ENCODE data around the gene TLE1. TPM values are rescaled to one million over a fixed set of nuclear protein-coding genes. Genes with fewer than 3 reads are reported as not detected.
A peak's percentile ranks its signal among the peaks of the same experiment; 100 is the strongest.

The TLE1 gene
- total and polyA plus RNA-seq, 8 donors: 23.7 to 136 (median 58.7) TPM

DNA sequence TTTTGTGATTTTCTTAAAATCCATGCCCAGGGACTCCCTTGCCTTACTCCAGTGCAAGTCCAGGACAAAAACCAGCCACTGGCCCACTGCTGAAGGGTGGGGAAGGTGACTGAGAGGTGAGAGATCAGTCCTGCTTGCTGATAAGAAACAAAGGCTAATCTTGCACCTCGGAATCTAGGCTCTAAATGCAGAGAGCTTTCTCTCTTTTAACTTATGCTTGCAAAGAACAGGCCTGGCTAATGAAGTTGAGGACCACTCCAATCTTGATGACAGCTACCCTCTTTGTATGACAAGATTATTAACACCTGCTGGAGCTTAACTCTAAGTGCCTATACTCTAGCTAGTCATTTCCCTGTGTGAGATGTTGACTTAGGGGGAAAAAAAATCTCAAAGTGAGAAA, 8.8 kb downstream of the TLE1 start:
- WGBS, 5 donors: 26 to 73% (median 38%) methylated on average over 1 of the region's 1 CpG
- intact Hi-C loops (cut with DNase I; ENCODE audit: low total_unique reads): no loop called here
- H3K27ac ChIP-seq: peak overlapping the region in 1 of 5 donors; percentile 12
- H3K9me3 ChIP-seq: no peaks in the 10 kb centered on the region
- H3K4me3 ChIP-seq: no peak overlapping the region
- no peak for DNase-seq
- no peaks in the 10 kb centered on the region for H3K27me3 ChIP-seq
- peaks cover 37 to 87% (median 58%) of the 10 kb centered on the region in 4 donors for H3K4me1 ChIP-seq
- TF ChIP-seq POLR2AphosphoS5 (IDR thresholded peaks at IDR 0.05) (no peak), EP300 (IDR thresholded peaks at IDR 0.05) (no peak), POLR2A (IDR thresholded peaks at IDR 0.05) (no peak)
- TF ChIP-seq, protein P1, sequence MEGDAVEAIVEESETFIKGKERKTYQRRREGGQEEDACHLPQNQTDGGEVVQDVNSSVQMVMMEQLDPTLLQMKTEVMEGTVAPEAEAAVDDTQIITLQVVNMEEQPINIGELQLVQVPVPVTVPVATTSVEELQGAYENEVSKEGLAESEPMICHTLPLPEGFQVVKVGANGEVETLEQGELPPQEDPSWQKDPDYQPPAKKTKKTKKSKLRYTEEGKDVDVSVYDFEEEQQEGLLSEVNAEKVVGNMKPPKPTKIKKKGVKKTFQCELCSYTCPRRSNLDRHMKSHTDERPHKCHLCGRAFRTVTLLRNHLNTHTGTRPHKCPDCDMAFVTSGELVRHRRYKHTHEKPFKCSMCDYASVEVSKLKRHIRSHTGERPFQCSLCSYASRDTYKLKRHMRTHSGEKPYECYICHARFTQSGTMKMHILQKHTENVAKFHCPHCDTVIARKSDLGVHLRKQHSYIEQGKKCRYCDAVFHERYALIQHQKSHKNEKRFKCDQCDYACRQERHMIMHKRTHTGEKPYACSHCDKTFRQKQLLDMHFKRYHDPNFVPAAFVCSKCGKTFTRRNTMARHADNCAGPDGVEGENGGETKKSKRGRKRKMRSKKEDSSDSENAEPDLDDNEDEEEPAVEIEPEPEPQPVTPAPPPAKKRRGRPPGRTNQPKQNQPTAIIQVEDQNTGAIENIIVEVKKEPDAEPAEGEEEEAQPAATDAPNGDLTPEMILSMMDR (IDR thresholded peaks at IDR 0.05): no peak
- H3K36me3 ChIP-seq: peaks cover 0 to 62% (median 36%) of the 10 kb centered on the region in 4 donors

DNA sequence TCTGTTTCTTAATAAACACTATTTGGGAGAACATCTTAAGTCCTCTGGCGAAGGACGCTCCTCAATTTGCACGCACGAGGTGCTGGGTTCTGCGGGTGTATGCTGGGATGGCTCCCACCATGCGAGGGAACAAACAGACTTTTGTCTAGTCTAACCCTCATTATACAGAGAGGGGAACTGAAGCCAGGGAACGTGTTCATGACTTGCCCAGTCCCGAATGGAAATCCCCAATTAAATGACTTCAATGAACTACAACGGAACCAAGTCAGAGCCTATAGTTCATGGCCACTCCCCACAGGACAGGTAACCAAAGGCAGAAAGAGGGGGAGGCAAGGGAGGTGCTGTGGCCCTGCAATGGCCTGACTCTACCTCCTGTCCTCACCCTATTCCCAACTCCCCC, 9.3 kb downstream of the TLE1 start:
- Histone ChIP-seq H3K4me1 (peaks cover 32 to 87% (median 53%) of the 10 kb centered on the region in 4 donors), H3K9me3 (no peaks in the 10 kb centered on the region), H3K36me3 (peaks cover 0 to 57% (median 36%) of the 10 kb centered on the region in 4 donors), H3K27me3 (no peaks in the 10 kb centered on the region), H3K4me3 (no peak overlapping the region), H3K27ac (peak overlapping the region in 1 of 5 donors; percentile 12)
- no peak for DNase-seq
- intact Hi-C loops (cut with DNase I; ENCODE audit: low total_unique reads): no loop called here
- WGBS, 5 donors: 65 to 74% (median 71%) methylated on average over 9 of the region's 9 CpGs
- TF ChIP-seq, protein P1 (IDR thresholded peaks at IDR 0.05): no peak

DNA sequence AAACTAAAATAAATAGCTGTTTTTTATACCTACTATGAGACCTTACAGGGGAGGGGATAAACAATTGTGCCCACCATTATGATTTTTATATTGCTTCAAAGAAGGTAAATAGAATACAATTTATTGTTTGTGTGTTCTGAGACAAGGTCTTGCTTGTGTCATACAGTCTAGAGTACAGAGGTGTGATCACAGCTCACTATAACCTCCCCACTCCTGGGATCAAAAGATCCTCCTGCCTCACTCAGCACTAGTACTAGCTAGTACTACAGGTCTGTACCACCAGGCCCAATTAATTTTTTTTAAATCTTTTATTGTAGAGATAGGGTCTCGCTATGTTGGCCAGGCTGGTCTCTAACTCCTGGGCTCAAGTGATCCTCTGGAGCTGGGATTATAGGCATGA, 11.3 kb downstream of the TLE1 start:
- WGBS, 5 donors: 93 to 100% (median 100%) methylated on average over 1 of the region's 1 CpG
- Histone ChIP-seq H3K27me3 (no peaks in the 10 kb centered on the region), H3K4me1 (peaks cover 25 to 84% (median 39%) of the 10 kb centered on the region in 4 donors), H3K27ac (no peak overlapping the region), H3K4me3 (no peak overlapping the region), H3K36me3 (peaks cover 0 to 55% (median 42%) of the 10 kb centered on the region in 4 donors), H3K9me3 (no peaks in the 10 kb centered on the region)
- intact Hi-C loops (cut with DNase I; ENCODE audit: low total_unique reads): loop anchor here (10.0 kb wide), 1 partner anchor 63 kb away; no protein-coding TSS in a partner anchor
- no peak for TF ChIP-seq EP300 (IDR thresholded peaks at IDR 0.05)
- TF ChIP-seq POLR2AphosphoS5 (IDR thresholded peaks at IDR 0.05): no peak
- TF ChIP-seq, protein P1 (IDR thresholded peaks at IDR 0.05): no peak
- TF ChIP-seq POLR2A (IDR thresholded peaks at IDR 0.05): no peak
- DNase-seq: no peak

DNA sequence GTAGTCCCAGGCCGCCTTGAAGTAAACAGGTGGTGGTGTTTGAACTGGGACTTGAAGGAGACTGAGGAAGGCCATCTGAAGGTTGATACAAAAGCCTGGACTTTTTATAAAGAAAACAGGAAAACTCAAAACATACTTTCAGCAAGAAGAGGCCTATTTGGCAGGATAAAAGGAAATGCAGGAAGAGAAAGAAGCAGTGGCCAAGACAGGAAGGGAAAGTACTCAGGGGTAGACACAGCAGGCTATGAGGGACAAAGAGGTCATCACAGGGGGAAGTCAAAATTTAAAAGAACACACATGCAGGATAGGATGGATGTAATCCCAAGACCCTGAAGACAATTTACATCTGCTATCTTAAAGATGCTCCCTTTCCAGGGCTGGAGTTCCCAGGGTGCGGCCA, 13.0 kb downstream of the TLE1 start:
- TF ChIP-seq POLR2A (IDR thresholded peaks at IDR 0.05): no peak
- TF ChIP-seq POLR2AphosphoS5 (IDR thresholded peaks at IDR 0.05): no peak
- TF ChIP-seq EP300 (IDR thresholded peaks at IDR 0.05): no peak
- TF ChIP-seq, protein P1 (IDR thresholded peaks at IDR 0.05): no peak
- 79 to 90% (median 89%) methylated on average over 2 of the region's 2 CpGs for WGBS, 5 donors
- Histone ChIP-seq H3K9me3 (no peaks in the 10 kb centered on the region), H3K36me3 (peaks cover 0 to 48% (median 33%) of the 10 kb centered on the region in 4 donors), H3K27me3 (no peaks in the 10 kb centered on the region), H3K4me1 (peaks cover 25 to 82% (median 40%) of the 10 kb centered on the region in 4 donors), H3K4me3 (no peak overlapping the region), H3K27ac (peak overlapping the region in 1 of 5 donors; percentile 21)
- DNase-seq: no peak
- intact Hi-C loops (cut with DNase I; ENCODE audit: low total_unique reads): loop anchor here (10.0 kb wide), 1 partner anchor 62 kb away; no protein-coding TSS in a partner anchor

All from stomach (tissue), 9 donors.